WTC11 (cell line): ENCODE data around the gene MTUS2. TPM values are rescaled to one million over a fixed set of nuclear protein-coding genes. Genes with fewer than 3 reads are reported as not detected.

ENCODE experiments used
- ATAC-seq: fragments of 200-7000 bp; cut with Tn5 transposase; 2 replicates; pipeline ENCODE4 v1.10.0; 2021; ENCODE audit warnings: mild to moderate bottlenecking, moderate library complexity
- CTCF ChIA-PET: fragments of 300-600 bp; sonication (Branson Sonifier 250); formaldehyde crosslinking; loops from one replicate; lab custom pipeline; 2021; ENCODE audit warnings: antibody characterized with exemption; lab: Charles Lee
- POLR2A ChIA-PET: fragments of 350-600 bp; sonication (Branson Sonifier 250); formaldehyde crosslinking; loops from one replicate; lab custom pipeline; 2021; ENCODE audit warnings: antibody characterized with exemption; lab: Charles Lee
- DNase-seq: peaks from one replicate; pipeline ENCODE4 v3.0.0; 2021; ENCODE audit warnings: low spot score
- H3K27ac Mint-ChIP-seq: 2 replicates; pipeline ENCODE4 v1.8.0; 2021; ENCODE audit warnings: mixed read lengths
- H3K27me3 Mint-ChIP-seq: 2 replicates; pipeline ENCODE4 v1.8.0; 2021; ENCODE audit warnings: low read depth, mild to moderate bottlenecking, moderate library complexity, mixed read lengths
- H3K36me3 Mint-ChIP-seq: 2 replicates; pipeline ENCODE4 v1.8.0; 2021; ENCODE audit warnings: mixed read lengths
- H3K4me1 Mint-ChIP-seq: 2 replicates; pipeline ENCODE4 v1.8.0; 2022; ENCODE audit warnings: mixed read lengths
- H3K4me3 Mint-ChIP-seq: 2 replicates; pipeline ENCODE4 v1.8.0; 2021; ENCODE audit warnings: mild to moderate bottlenecking, moderate library complexity, mixed read lengths
- H3K9me3 Mint-ChIP-seq: 2 replicates; pipeline ENCODE4 v1.8.0; 2021; ENCODE audit warnings: mixed read lengths
- ATF2 ChIP-seq: sonication (generic); formaldehyde crosslinking; IDR thresholded peaks from 2 replicates; pipeline ENCODE4 v1.8.1; 2022; ENCODE audit warnings: low read depth, missing genetic modification reagents, borderline replicate concordance
- CBFB ChIP-seq: sonication (generic); formaldehyde crosslinking; IDR thresholded peaks from 2 replicates; pipeline ENCODE4 v1.8.1; 2022; ENCODE audit warnings: mild to moderate bottlenecking, low read depth, missing genetic modification reagents
- CREB1 ChIP-seq: sonication (generic); formaldehyde crosslinking; IDR thresholded peaks from 2 replicates; pipeline ENCODE4 v1.8.0; 2023; ENCODE audit warnings: mild to moderate bottlenecking, missing genetic modification reagents
- CTCF ChIP-seq: fragments of 200-600 bp; IDR thresholded peaks from 2 replicates; pipeline ENCODE4 v1.8.0; 2022; ENCODE audit warnings: antibody characterized with exemption
- E2F4 ChIP-seq: sonication (generic); formaldehyde crosslinking; IDR thresholded peaks from 2 replicates; pipeline ENCODE4 v1.8.1; 2022; ENCODE audit warnings: low read depth, mild to moderate bottlenecking, moderate library complexity, missing genetic modification reagents, borderline replicate concordance
- E2F5 ChIP-seq: sonication (generic); formaldehyde crosslinking; IDR thresholded peaks from 2 replicates; pipeline ENCODE4 v1.8.1; 2022; ENCODE audit warnings: mild to moderate bottlenecking, moderate library complexity, missing genetic modification reagents
- FOXK1 ChIP-seq: sonication (generic); formaldehyde crosslinking; IDR thresholded peaks from 2 replicates; pipeline ENCODE4 v1.8.0; 2022; ENCODE audit warnings: mild to moderate bottlenecking, moderate library complexity, missing genetic modification reagents
- JAZF1 ChIP-seq: fragments of 250-450 bp; sonication (Bioruptor Pico); IDR thresholded peaks from 2 replicates; pipeline ENCODE4 v1.9.0; 2021; ENCODE audit warnings: moderate library complexity, mild to moderate bottlenecking, inconsistent platforms
- MXD4 ChIP-seq: fragments of 250-450 bp; sonication (Bioruptor Pico); IDR thresholded peaks from 2 replicates; pipeline ENCODE4 v1.8.0; 2021; ENCODE audit warnings: mild to moderate bottlenecking, moderate library complexity, borderline replicate concordance
- NR1H2 ChIP-seq: sonication (generic); formaldehyde crosslinking; IDR thresholded peaks from 2 replicates; pipeline ENCODE4 v1.9.0; 2021; ENCODE audit warnings: mild to moderate bottlenecking, moderate library complexity, missing genetic modification reagents
- OVOL2 ChIP-seq: fragments of 250-450 bp; sonication (Bioruptor Pico); IDR thresholded peaks from 2 replicates; pipeline ENCODE4 v1.9.0; 2021; ENCODE audit warnings: mild to moderate bottlenecking, borderline replicate concordance
- TCF7 ChIP-seq: sonication (generic); formaldehyde crosslinking; IDR thresholded peaks from 2 replicates; pipeline ENCODE4 v1.8.0; 2022; ENCODE audit warnings: mild to moderate bottlenecking, low read depth, missing genetic modification reagents, moderate library complexity
- TP53 ChIP-seq: sonication (generic); formaldehyde crosslinking; IDR thresholded peaks from 2 replicates; pipeline ENCODE4 v1.8.1; 2023; ENCODE audit warnings: mild to moderate bottlenecking, missing genetic modification reagents
- ZBTB21 ChIP-seq: sonication (generic); formaldehyde crosslinking; IDR thresholded peaks from 2 replicates; pipeline ENCODE4 v1.8.1; 2023; ENCODE audit warnings: mild to moderate bottlenecking, missing genetic modification reagents, borderline replicate concordance
- ZNF121 ChIP-seq: sonication (generic); formaldehyde crosslinking; IDR thresholded peaks from 2 replicates; pipeline ENCODE4 v1.8.0; 2023; ENCODE audit warnings: missing genetic modification reagents
- ZNF138 ChIP-seq: sonication (generic); formaldehyde crosslinking; conservative IDR thresholded peaks from 2 replicates; pipeline ENCODE4 v1.8.1; 2022; ENCODE audit warnings: mild to moderate bottlenecking, moderate library complexity, missing genetic modification reagents
- ZNF281 ChIP-seq: sonication (generic); formaldehyde crosslinking; IDR thresholded peaks from 2 replicates; pipeline ENCODE4 v1.8.0; 2023; ENCODE audit warnings: mild to moderate bottlenecking, missing genetic modification reagents
- ZSCAN18 ChIP-seq: fragments of 250-450 bp; sonication (Bioruptor Pico); IDR thresholded peaks from 2 replicates; pipeline ENCODE4 v2.1.2; 2022; ENCODE audit warnings: mild to moderate bottlenecking, moderate library complexity
- total RNA-seq: library from RNA; stranded (reverse); gene quantifications from 3 replicates; pipeline ENCODE4 v1.2.3, GENCODE V29; 2021

MTUS2 gene
- total RNA-seq, 1 experiment from 2014 or later = 0.22 TPM

- CTCF ChIA-PET = interaction anchor here (1.6 kb wide), 1 partner anchor 324 kb away, joined by 3 read pairs; no protein-coding TSS in a partner anchor
- no peak for ATAC-seq
- no peak for TF ChIP-seq FOXK1 (CRISPR knock-in tag)
- TF ChIP-seq ZNF138 (CRISPR knock-in tag) = no peak
- TF ChIP-seq OVOL2 (CRISPR knock-in tag) = no peak
- TF ChIP-seq MXD4 (CRISPR knock-in tag) = no peak
- no peak for TF ChIP-seq E2F5
- no peak for TF ChIP-seq ATF2
- TF ChIP-seq E2F4 (CRISPR knock-in tag) = no peak
- TF ChIP-seq ZBTB21 (CRISPR knock-in tag) = no peak
- no peak for TF ChIP-seq CBFB (CRISPR knock-in tag)
- TF ChIP-seq, all 79 proteins: peak for 0
- Mint-ChIP-seq H3K9me3 (no peaks in the 10 kb centered on the region), H3K4me1 (peaks cover 26% of the 10 kb centered on the region), H3K36me3 (no peaks in the 10 kb centered on the region), H3K27me3 (peaks cover 26% of the 10 kb centered on the region), H3K4me3 (peak overlapping the region; percentile 86), H3K27ac (no peak overlapping the region)
- POLR2A ChIA-PET = no interaction called here
- no peak for DNase-seq
These were observed 609.3 kb downstream of the MTUS2 start for GRCh38 chr13:29429286-29429900.

- TF ChIP-seq ZNF281 (CRISPR knock-in tag) (no peak), CREB1 (CRISPR knock-in tag) (no peak), CTCF (no peak), E2F4 (CRISPR knock-in tag) (no peak), ZSCAN18 (CRISPR knock-in tag) (no peak), TP53 (CRISPR knock-in tag) (no peak), NR1H2 (CRISPR knock-in tag) (no peak), ZNF121 (CRISPR knock-in tag) (no peak), JAZF1 (CRISPR knock-in tag) (no peak), TCF7 (CRISPR knock-in tag) (no peak)
- H3K4me3 Mint-ChIP-seq = no peak overlapping the region
- DNase-seq = no peak
- POLR2A ChIA-PET = no interaction called here
- H3K36me3 Mint-ChIP-seq = no peaks in the 10 kb centered on the region
- no peaks in the 10 kb centered on the region for H3K9me3 Mint-ChIP-seq
- H3K4me1 Mint-ChIP-seq = peaks cover 12% of the 10 kb centered on the region
- no peak for ATAC-seq
- H3K27me3 Mint-ChIP-seq = peaks cover 11% of the 10 kb centered on the region
- H3K27ac Mint-ChIP-seq = no peak overlapping the region
- CTCF ChIA-PET = interaction anchor here (1.2 to 1.4 kb wide), 2 partner anchors 21 to 38 kb away, joined by 3 read pairs; no protein-coding TSS in a partner anchor
These were observed 614.2 kb downstream of the MTUS2 start for GRCh38 chr13:29434217-29434945.
